GM23338 (cell line): ENCODE measurements around the gene DDX31. TPM values are rescaled to one million over a fixed set of nuclear protein-coding genes. Genes with fewer than 3 reads are reported as not detected.

Source experiments
- ATAC-seq: fragments of 200-7000 bp; cut with Tn5 transposase; 3 replicates; pipeline ENCODE4 v1.9.1; 2020
- DNase-seq: peaks from one replicate; pipeline ENCODE4 v3.0.0-alpha.2; 2015; ENCODE audit warnings: low spot score
- H2AFZ ChIP-seq: fragments of 200-600 bp; sonication (generic); 2 replicates; pipeline ENCODE4 v1.8.0; 2016; ENCODE audit warnings: antibody characterized with exemption, mild to moderate bottlenecking, moderate library complexity
- H3F3A ChIP-seq: fragments of 200-600 bp; sonication (generic); replicated peaks from 2 replicates; pipeline ENCODE4 v1.8.0; 2017; ENCODE audit warnings: antibody characterized with exemption, mixed run types, low read depth
- H3K27ac ChIP-seq: fragments of 200-600 bp; sonication (generic); 2 replicates; pipeline ENCODE4 v1.6.1; 2016; ENCODE audit warnings: low read depth
- H3K27me3 ChIP-seq: fragments of 200-600 bp; sonication (generic); 2 replicates; pipeline ENCODE4 v1.8.0; 2016; ENCODE audit warnings: mild to moderate bottlenecking, mixed run types, moderate library complexity; ENCODE audit not compliant: insufficient read depth
- H3K36me3 ChIP-seq: fragments of 200-600 bp; sonication (generic); 2 replicates; pipeline ENCODE4 v1.8.0; 2016; ENCODE audit warnings: mild to moderate bottlenecking; ENCODE audit not compliant: insufficient read depth
- H3K4me1 ChIP-seq: fragments of 200-600 bp; sonication (generic); 2 replicates; pipeline ENCODE4 v1.8.0; 2016; ENCODE audit warnings: mild to moderate bottlenecking, moderate library complexity; ENCODE audit not compliant: insufficient read depth
- H3K4me2 ChIP-seq: fragments of 200-600 bp; sonication (generic); 2 replicates; pipeline ENCODE4 v1.7.1; 2017; ENCODE audit warnings: mixed run types
- H3K4me3 ChIP-seq: fragments of 200-600 bp; sonication (generic); 2 replicates; pipeline ENCODE4 v1.6.1; 2016; ENCODE audit warnings: mixed run types
- H3K79me2 ChIP-seq: fragments of 200-600 bp; sonication (generic); replicated peaks from 2 replicates; pipeline ENCODE4 v1.8.0; 2017; ENCODE audit warnings: mild to moderate bottlenecking; ENCODE audit not compliant: insufficient read depth
- H3K9me2 ChIP-seq: fragments of 200-600 bp; sonication (generic); 2 replicates; pipeline ENCODE4 v1.8.0; 2017; ENCODE audit not compliant: insufficient read depth
- H4K20me1 ChIP-seq: fragments of 200-600 bp; sonication (generic); replicated peaks from 2 replicates; pipeline ENCODE4 v1.8.0; 2017; ENCODE audit warnings: mild to moderate bottlenecking; ENCODE audit not compliant: insufficient read depth
- H3K27ac Mint-ChIP-seq: 2 replicates; pipeline ENCODE4 v1.8.0; 2020; ENCODE audit warnings: inconsistent platforms, mild to moderate bottlenecking, moderate library complexity, mixed read lengths
- H3K27me3 Mint-ChIP-seq: 3 replicates; pipeline ENCODE4 v1.8.0; 2022; ENCODE audit warnings: low read depth, mild to moderate bottlenecking, moderate library complexity, mixed read lengths, inconsistent platforms; ENCODE audit not compliant: insufficient read depth, poor library complexity
- H3K36me3 Mint-ChIP-seq: 3 replicates; pipeline ENCODE4 v1.8.0; 2021; ENCODE audit warnings: low read depth, mild to moderate bottlenecking, inconsistent platforms, moderate library complexity, mixed read lengths
- H3K4me1 Mint-ChIP-seq: 3 replicates; pipeline ENCODE4 v1.8.0; 2020; ENCODE audit warnings: mild to moderate bottlenecking, inconsistent platforms, mixed read lengths
- H3K4me3 Mint-ChIP-seq: 3 replicates; pipeline ENCODE4 v1.8.0; 2021; ENCODE audit warnings: moderate library complexity, mild to moderate bottlenecking, inconsistent platforms, mixed read lengths
- H3K9me3 Mint-ChIP-seq: 3 replicates; pipeline ENCODE4 v1.8.0; 2020; ENCODE audit warnings: moderate library complexity, mild to moderate bottlenecking, inconsistent platforms, mixed read lengths
- EZH2 ChIP-seq: fragments of 200-600 bp; sonication (generic); IDR thresholded peaks from one replicate; pipeline ENCODE4 v1.8.0; 2017; ENCODE audit warnings: antibody characterized with exemption, mild to moderate bottlenecking, low read depth; ENCODE audit not compliant: unreplicated experiment
- EZH2phosphoT487 ChIP-seq: fragments of 200-600 bp; sonication (generic); IDR thresholded peaks from one replicate; pipeline ENCODE4 v1.8.1; 2018; ENCODE audit warnings: antibody characterized with exemption; ENCODE audit not compliant: unreplicated experiment
- JUNB ChIP-seq: IDR thresholded peaks from one replicate; pipeline ENCODE4 v1.6.1; 2016; ENCODE audit warnings: antibody characterized with exemption; ENCODE audit not compliant: unreplicated experiment
- ZNF114 ChIP-seq: fragments of 250-450 bp; sonication (Bioruptor Pico); IDR thresholded peaks from 2 replicates; pipeline ENCODE4 v1.5.0; 2020; ENCODE audit warnings: mild to moderate bottlenecking, moderate library complexity
- ZNF462 ChIP-seq: fragments of 250-450 bp; sonication (Bioruptor Pico); IDR thresholded peaks from 2 replicates; pipeline ENCODE4 v1.5.0; 2020; ENCODE audit warnings: mild to moderate bottlenecking, moderate library complexity
- polyA plus RNA-seq: library from polyadenylated mRNA; unstranded; fragments of >200 nt; fragmentation: Nextera tagmentation; extraction: Ambion mirVana; gene quantifications from 2 replicates; pipeline ENCODE4 v1.2.1, GENCODE V29; 2016
- total RNA-seq: library from RNA; depleted of rRNA; stranded (reverse); fragments of >200 nt; shearing (Covaris generic); gene quantifications from 2 replicates; pipeline ENCODE4 v1.2.3, GENCODE V29; 2014
- TF ChIP-seq, protein P1 (sequence below): IDR thresholded peaks from 2 replicates; pipeline ENCODE4 v1.6.1; 2016; ENCODE audit warnings: antibody characterized with exemption
- TF ChIP-seq, protein P2 (sequence below), 2 experiments: fragments of 200-600 bp in 1 of 2; sonication (generic) in 1 of 2; conservative IDR thresholded peaks; 2 replicates each; pipeline versions ENCODE4 v1.5.1 to v1.6.1; 2016 to 2017; ENCODE audit warnings: antibody characterized with exemption in 2 of 2, low read depth in 2 of 2, mild to moderate bottlenecking in 2 of 2, moderate library complexity in 1 of 2

DDX31 gene
- total and polyA plus RNA-seq, 2 experiments from 2014 or later: 14.8 to 23.5 TPM

GRCh38 chr9:132559711-132560110 is 110.1 kb downstream of the DDX31 start (continued):
- no peak for TF ChIP-seq ZNF462 (CRISPR knock-in tag)
- TF ChIP-seq EZH2phosphoT487: no peak

DNA sequence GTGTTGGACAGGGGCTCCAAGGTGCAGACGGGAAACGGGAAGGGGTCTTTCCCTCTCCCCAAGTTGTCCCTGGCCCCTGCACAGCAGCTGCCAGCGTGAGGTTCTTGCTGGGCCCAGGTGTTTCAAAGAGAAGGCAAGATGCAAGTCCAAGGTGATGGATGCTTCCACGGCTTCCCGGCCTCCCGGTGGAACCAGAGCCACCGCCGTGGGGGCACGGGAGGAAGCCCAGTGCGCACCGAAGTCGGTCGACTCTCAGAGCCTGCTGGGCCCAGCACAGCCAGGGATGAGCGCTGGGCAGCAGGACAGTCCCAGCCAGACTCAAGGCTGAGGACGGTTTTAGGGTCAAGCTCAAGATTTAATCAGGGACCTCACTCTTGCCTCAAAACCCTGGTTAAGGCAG is 112.6 kb downstream of the DDX31 start:
- DNase-seq (no peak), ATAC-seq (no peak)
- Histone ChIP-seq H3K79me2 (no peaks in the 10 kb centered on the region), H3K4me1 (peaks cover 5% of the 10 kb centered on the region; the same call in 1 of the 2 replicates), H3K27ac (no peak overlapping the region), H3K4me2 (no peak overlapping the region), H3K4me3 (no peak overlapping the region), H4K20me1 (no peaks in the 10 kb centered on the region), H3K36me3 (no peaks in the 10 kb centered on the region), H3F3A (no peaks in the 10 kb centered on the region), H3K9me2 (no peaks in the 10 kb centered on the region), H3K27me3 (no peaks in the 10 kb centered on the region), H2AFZ (no peak overlapping the region)
- Mint-ChIP-seq H3K4me3 (no peak overlapping the region), H3K9me3 (peaks cover 12% of the 10 kb centered on the region), H3K36me3 (peaks cover 5% of the 10 kb centered on the region), H3K27me3 (peaks cover 3% of the 10 kb centered on the region), H3K27ac (no peak overlapping the region), H3K4me1 (peaks cover 17% of the 10 kb centered on the region)
- TF ChIP-seq, protein P1, sequence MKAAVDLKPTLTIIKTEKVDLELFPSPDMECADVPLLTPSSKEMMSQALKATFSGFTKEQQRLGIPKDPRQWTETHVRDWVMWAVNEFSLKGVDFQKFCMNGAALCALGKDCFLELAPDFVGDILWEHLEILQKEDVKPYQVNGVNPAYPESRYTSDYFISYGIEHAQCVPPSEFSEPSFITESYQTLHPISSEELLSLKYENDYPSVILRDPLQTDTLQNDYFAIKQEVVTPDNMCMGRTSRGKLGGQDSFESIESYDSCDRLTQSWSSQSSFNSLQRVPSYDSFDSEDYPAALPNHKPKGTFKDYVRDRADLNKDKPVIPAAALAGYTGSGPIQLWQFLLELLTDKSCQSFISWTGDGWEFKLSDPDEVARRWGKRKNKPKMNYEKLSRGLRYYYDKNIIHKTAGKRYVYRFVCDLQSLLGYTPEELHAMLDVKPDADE: no peak
- no peak for TF ChIP-seq EZH2
- TF ChIP-seq, protein P2, sequence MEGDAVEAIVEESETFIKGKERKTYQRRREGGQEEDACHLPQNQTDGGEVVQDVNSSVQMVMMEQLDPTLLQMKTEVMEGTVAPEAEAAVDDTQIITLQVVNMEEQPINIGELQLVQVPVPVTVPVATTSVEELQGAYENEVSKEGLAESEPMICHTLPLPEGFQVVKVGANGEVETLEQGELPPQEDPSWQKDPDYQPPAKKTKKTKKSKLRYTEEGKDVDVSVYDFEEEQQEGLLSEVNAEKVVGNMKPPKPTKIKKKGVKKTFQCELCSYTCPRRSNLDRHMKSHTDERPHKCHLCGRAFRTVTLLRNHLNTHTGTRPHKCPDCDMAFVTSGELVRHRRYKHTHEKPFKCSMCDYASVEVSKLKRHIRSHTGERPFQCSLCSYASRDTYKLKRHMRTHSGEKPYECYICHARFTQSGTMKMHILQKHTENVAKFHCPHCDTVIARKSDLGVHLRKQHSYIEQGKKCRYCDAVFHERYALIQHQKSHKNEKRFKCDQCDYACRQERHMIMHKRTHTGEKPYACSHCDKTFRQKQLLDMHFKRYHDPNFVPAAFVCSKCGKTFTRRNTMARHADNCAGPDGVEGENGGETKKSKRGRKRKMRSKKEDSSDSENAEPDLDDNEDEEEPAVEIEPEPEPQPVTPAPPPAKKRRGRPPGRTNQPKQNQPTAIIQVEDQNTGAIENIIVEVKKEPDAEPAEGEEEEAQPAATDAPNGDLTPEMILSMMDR (conservative IDR thresholded peaks at IDR 0.05; ENCODE audit: low read depth in 2 of 2): no peak
- no peak for TF ChIP-seq ZNF114
- no peak for TF ChIP-seq JUNB
- TF ChIP-seq EZH2phosphoT487: no peak
